GM19240 (cell line): ENCODE results near the gene CENPX.

ENCODE experiments used
- DNase-seq: peaks from one replicate; pipeline ENCODE4 v3.0.0; 2011; ENCODE audit warnings: low spot score; ENCODE audit not compliant: insufficient read length

CENPX gene

GRCh38 chr17:81980707-81981343 is 41.9 kb downstream of the CENPX start:
- no peak for DNase-seq

GRCh38 chr17:81980122-81980521 is 42.6 kb downstream of the CENPX start:
- DNase-seq = no peak

GRCh38 chr17:81978524-81979298 is 44.0 kb downstream of the CENPX start:
- no peak for DNase-seq

GRCh38 chr17:81977211-81977808 is 45.4 kb downstream of the CENPX start, which contains the start of gene ASPSCR1:
Gene ASPSCR1 (plus strand): TSS chr17:81977629. CDS start chr17:81977647, 18 bp downstream.
- DNase-seq = peak; percentile 85

- DNase-seq = no peak
These were observed 46.1 kb downstream of the CENPX start for GRCh38 chr17:81976332-81977210.

GRCh38 chr17:81973432-81973831 is 49.2 kb downstream of the CENPX start:
- no peak for DNase-seq

GRCh38 chr17:81968850-81969812 is 53.5 kb downstream of the CENPX start:
- DNase-seq = no peak
